Measurements from ENCODE around the gene FBXL16. TPM values are rescaled to one million over a fixed set of nuclear protein-coding genes. Genes with fewer than 3 reads are reported as not detected.

FBXL16 gene
- total RNA-seq, 1 donor = not detected

DNA sequence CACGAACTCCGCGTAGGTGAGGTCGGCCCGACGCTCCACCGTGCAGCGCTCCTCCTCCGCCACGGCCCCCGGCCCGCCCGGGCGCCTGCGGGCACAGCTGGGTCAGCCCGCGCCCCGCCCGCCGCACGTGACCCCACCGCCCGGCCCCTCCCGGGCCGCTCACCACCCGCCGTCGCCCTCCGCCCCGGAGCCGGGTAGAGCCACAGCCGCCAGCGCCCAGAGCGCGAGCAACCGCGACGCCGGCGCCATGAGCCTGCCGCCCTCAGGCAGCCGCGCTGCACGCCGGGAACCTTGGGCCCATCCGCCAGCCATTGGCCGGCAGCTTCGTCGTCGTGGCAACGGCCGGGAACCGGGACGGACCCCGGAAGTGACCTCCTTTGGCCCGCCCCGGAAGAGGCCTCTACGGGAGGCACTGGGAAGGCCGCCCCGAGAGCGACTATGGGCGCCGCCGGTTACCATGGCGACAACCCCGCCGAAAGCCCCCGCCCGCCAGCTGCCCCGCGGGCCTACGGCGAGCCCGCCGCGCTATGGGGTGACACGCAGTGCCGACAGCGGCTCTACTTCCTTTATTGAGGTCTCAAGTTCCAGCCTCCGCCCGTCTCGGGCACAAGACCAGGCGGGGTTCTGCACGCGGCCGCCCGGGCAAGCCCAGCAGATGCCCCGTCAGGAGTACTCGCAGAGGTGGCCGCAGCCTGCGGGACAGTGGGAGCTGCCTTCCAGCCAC lies 21.4 kb downstream of the FBXL16 start, which contains the start of gene JMJD8:
Gene JMJD8, minus strand, starts transcription at position 264 of the 724 bp plus-strand sequence. Its CDS starts 15 bp downstream, at position 249.
- Histone ChIP-seq H3K4me3 (ENCODE audit: insufficient read depth, low read length) (peak within 1 kb of the TSS; percentile 76), H3K27me3 (ENCODE audit: insufficient read depth, low read length) (no peaks in the 10 kb centered on the region), H3K79me2 (ENCODE audit: insufficient read depth, low read length) (peaks cover 47% of the 10 kb centered on the region), H3K4me1 (ENCODE audit: insufficient read depth, low read length) (peaks cover 26% of the 10 kb centered on the region), H2AFZ (ENCODE audit: low read length) (peak within 1 kb of the TSS; percentile 56), H3K4me2 (ENCODE audit: insufficient read depth, low read length) (peak within 1 kb of the TSS; percentile 86), H3K36me3 (ENCODE audit: insufficient read depth, low read length) (peaks cover 23% of the 10 kb centered on the region), H3K9me3 (ENCODE audit: low read depth, low read length) (no peaks in the 10 kb centered on the region), H3K27ac (ENCODE audit: low read depth, low read length) (peak within 1 kb of the TSS; percentile 65), H4K20me1 (ENCODE audit: insufficient read depth, low read length) (peaks cover 29% of the 10 kb centered on the region)
- TF ChIP-seq, protein P1, sequence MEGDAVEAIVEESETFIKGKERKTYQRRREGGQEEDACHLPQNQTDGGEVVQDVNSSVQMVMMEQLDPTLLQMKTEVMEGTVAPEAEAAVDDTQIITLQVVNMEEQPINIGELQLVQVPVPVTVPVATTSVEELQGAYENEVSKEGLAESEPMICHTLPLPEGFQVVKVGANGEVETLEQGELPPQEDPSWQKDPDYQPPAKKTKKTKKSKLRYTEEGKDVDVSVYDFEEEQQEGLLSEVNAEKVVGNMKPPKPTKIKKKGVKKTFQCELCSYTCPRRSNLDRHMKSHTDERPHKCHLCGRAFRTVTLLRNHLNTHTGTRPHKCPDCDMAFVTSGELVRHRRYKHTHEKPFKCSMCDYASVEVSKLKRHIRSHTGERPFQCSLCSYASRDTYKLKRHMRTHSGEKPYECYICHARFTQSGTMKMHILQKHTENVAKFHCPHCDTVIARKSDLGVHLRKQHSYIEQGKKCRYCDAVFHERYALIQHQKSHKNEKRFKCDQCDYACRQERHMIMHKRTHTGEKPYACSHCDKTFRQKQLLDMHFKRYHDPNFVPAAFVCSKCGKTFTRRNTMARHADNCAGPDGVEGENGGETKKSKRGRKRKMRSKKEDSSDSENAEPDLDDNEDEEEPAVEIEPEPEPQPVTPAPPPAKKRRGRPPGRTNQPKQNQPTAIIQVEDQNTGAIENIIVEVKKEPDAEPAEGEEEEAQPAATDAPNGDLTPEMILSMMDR (IDR thresholded peaks at IDR 0.05; ENCODE audit: extremely low read depth, low read depth, low read length) = no peak
- peak; percentile 100 for DNase-seq (ENCODE audit: insufficient read length, low spot score, missing footprints)

DNA sequence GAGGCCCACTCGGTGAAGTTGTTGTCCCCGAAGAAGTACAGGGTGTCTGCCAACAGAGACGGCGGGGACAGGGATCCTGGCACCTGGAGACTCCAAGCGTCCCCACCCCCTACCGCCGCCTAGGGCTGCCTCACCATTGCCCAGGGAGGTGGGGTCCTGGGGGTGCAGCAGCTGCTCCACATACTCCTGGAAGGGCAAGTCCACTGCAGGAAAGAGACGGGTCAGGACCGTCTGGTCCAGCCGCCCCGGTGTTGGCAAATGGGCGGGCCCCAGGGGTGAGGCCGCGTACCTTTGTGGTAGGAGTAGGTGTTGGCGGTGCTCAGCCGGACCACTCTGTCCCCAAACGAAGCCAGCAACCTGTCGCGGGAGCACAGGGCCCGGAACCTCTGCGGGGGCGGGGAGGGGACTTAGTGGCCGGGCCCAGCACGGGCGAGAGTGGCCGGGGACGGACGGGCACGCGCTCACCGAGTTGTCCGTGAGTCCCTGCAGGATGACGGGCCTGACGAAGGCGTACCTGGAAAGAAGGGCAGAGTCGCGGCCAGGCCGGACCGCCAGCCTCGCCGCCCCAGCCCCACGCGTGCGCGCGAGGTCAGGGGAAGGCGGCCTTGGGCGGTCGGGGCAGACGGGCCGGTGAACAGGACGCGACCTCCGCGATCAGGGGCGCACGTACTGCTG lies 22.1 kb downstream of the FBXL16 start:
- Histone ChIP-seq H3K4me2 (ENCODE audit: insufficient read depth, low read length) (peak overlapping the region; percentile 86), H3K9me3 (ENCODE audit: low read depth, low read length) (no peaks in the 10 kb centered on the region), H2AFZ (ENCODE audit: low read length) (no peak overlapping the region), H4K20me1 (ENCODE audit: insufficient read depth, low read length) (peaks cover 34% of the 10 kb centered on the region), H3K4me3 (ENCODE audit: insufficient read depth, low read length) (peak overlapping the region; percentile 76), H3K27ac (ENCODE audit: low read depth, low read length) (no peak overlapping the region), H3K4me1 (ENCODE audit: insufficient read depth, low read length) (peaks cover 26% of the 10 kb centered on the region), H3K79me2 (ENCODE audit: insufficient read depth, low read length) (peaks cover 40% of the 10 kb centered on the region), H3K27me3 (ENCODE audit: insufficient read depth, low read length) (no peaks in the 10 kb centered on the region), H3K36me3 (ENCODE audit: insufficient read depth, low read length) (peaks cover 23% of the 10 kb centered on the region)
- TF ChIP-seq, protein P1 (IDR thresholded peaks at IDR 0.05; ENCODE audit: extremely low read depth, low read depth, low read length) = no peak
- no peak for DNase-seq (ENCODE audit: insufficient read length, low spot score, missing footprints)

- Histone ChIP-seq H4K20me1 (ENCODE audit: insufficient read depth, low read length) (peaks cover 34% of the 10 kb centered on the region), H3K9me3 (ENCODE audit: low read depth, low read length) (no peaks in the 10 kb centered on the region), H3K4me2 (ENCODE audit: insufficient read depth, low read length) (peak overlapping the region; percentile 93), H3K4me1 (ENCODE audit: insufficient read depth, low read length) (peaks cover 26% of the 10 kb centered on the region), H3K36me3 (ENCODE audit: insufficient read depth, low read length) (peaks cover 23% of the 10 kb centered on the region), H2AFZ (ENCODE audit: low read length) (no peak overlapping the region), H3K27ac (ENCODE audit: low read depth, low read length) (no peak overlapping the region), H3K79me2 (ENCODE audit: insufficient read depth, low read length) (peaks cover 40% of the 10 kb centered on the region), H3K27me3 (ENCODE audit: insufficient read depth, low read length) (no peaks in the 10 kb centered on the region), H3K4me3 (ENCODE audit: insufficient read depth, low read length) (peak overlapping the region; percentile 76)
- no peak for DNase-seq (ENCODE audit: insufficient read length, low spot score, missing footprints)
- TF ChIP-seq, protein P1 (IDR thresholded peaks at IDR 0.05; ENCODE audit: extremely low read depth, low read depth, low read length) = no peak
Measured at GRCh38 chr16:682493-683395, 22.9 kb downstream of the FBXL16 start.
